Measurements from ENCODE around the gene CPZ. TPM values are rescaled to one million over a fixed set of nuclear protein-coding genes. Genes with fewer than 3 reads are reported as not detected.

CPZ gene
- total RNA-seq, 1 donor from 2014 or later = 0.27 TPM

- intact Hi-C loops (cut with micrococcal nuclease) = no loop called here
- Histone ChIP-seq H3K9me3 (replicated peaks) (peaks cover 8% of the 10 kb centered on the region), H3K27me3 (ENCODE audit: low read depth) (peaks cover 75% of the 10 kb centered on the region), H3K27ac (replicated peaks) (no peak overlapping the region), H3K4me1 (no peaks in the 10 kb centered on the region), H3K4me3 (no peak overlapping the region), H3K36me3 (no peaks in the 10 kb centered on the region)
- no peak for DNase-seq
- TF ChIP-seq, protein P1, sequence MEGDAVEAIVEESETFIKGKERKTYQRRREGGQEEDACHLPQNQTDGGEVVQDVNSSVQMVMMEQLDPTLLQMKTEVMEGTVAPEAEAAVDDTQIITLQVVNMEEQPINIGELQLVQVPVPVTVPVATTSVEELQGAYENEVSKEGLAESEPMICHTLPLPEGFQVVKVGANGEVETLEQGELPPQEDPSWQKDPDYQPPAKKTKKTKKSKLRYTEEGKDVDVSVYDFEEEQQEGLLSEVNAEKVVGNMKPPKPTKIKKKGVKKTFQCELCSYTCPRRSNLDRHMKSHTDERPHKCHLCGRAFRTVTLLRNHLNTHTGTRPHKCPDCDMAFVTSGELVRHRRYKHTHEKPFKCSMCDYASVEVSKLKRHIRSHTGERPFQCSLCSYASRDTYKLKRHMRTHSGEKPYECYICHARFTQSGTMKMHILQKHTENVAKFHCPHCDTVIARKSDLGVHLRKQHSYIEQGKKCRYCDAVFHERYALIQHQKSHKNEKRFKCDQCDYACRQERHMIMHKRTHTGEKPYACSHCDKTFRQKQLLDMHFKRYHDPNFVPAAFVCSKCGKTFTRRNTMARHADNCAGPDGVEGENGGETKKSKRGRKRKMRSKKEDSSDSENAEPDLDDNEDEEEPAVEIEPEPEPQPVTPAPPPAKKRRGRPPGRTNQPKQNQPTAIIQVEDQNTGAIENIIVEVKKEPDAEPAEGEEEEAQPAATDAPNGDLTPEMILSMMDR (IDR thresholded peaks at IDR 0.05; ENCODE audit: borderline replicate concordance) = no peak
Measured at GRCh38 chr4:8665406-8666360, 73.1 kb downstream of the CPZ start.

DNA sequence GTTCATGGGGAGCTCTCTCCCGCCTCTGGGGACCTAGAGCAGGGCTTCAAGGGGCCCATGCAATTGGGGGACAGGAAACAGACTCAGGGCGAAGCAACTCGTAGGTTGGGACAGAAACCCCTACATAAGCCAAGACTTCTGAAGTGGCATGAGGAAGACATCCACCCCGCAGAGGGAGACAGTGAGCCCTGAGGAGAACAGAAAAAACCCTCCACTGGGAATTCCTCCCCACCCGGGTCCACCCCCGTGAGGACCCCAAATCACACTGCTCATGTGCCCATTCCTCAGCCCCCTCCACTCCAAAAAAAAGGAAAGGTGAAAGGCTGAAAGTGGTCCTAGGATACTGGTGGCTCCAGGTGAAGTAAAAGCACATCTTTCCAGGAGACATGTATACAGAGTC, 74.0 kb downstream of the CPZ start:
- H3K4me3 ChIP-seq = no peak overlapping the region
- DNase-seq = no peak
- peaks cover 8% of the 10 kb centered on the region for H3K9me3 ChIP-seq (replicated peaks)
- intact Hi-C loops (cut with micrococcal nuclease) = no loop called here
- H3K36me3 ChIP-seq = no peaks in the 10 kb centered on the region
- H3K27ac ChIP-seq (replicated peaks) = no peak overlapping the region
- TF ChIP-seq, protein P1 (IDR thresholded peaks at IDR 0.05; ENCODE audit: borderline replicate concordance) = no peak
- peaks cover 75% of the 10 kb centered on the region for H3K27me3 ChIP-seq (ENCODE audit: low read depth)
- no peaks in the 10 kb centered on the region for H3K4me1 ChIP-seq

Other genes starting within 250 kb of the CPZ start
- gene ACOX3, start 152.0 kb upstream of the CPZ start, total RNA-seq = 22.0 TPM
- 9.2 TPM for gene TRMT44, start 152.0 kb upstream of the CPZ start, total RNA-seq
- gene GPR78, start 12.4 kb upstream of the CPZ start, total RNA-seq = not detected

All from left ventricle myocardium inferior (tissue), 1 donor.